GM12878 (cell line): ENCODE data around the gene GNLY. TPM values are rescaled to one million over a fixed set of nuclear protein-coding genes. Genes with fewer than 3 reads are reported as not detected.

Source experiments
- ATAC-seq: fragments of 200-7000 bp; cut with Tn5 transposase; 3 replicates; pipeline ENCODE4 v1.9.1; 2020; ENCODE audit warnings: mild to moderate bottlenecking, moderate library complexity
- BruUV-seq: library from RNA; stranded (reverse); fragments of 400-500 nt; replicated peaks from 2 replicates; lab custom pipeline; 2021; lab: Mats Ljungman, UMichigan
- CTCF ChIA-PET: fragments of 300-600 bp; sonication (Branson Sonifier 250); formaldehyde crosslinking; extraction: SDS; loops from one replicate; lab custom pipeline; 2021; ENCODE audit warnings: inconsistent platforms; lab: Yijun Ruan, JAX
- POLR2A ChIA-PET: fragments of 350-600 bp; formaldehyde crosslinking; extraction: SDS; loops from one replicate; lab custom pipeline; 2021; ENCODE audit warnings: inconsistent platforms; lab: Charles Lee
- RAD21 ChIA-PET: fragments of 300-600 bp; sonication (Branson Sonifier 250); formaldehyde crosslinking; loops from one replicate; lab custom pipeline; 2023; ENCODE audit warnings: antibody characterized with exemption; ENCODE audit not compliant: unreplicated experiment; lab: Charles Lee
- SMC1A ChIA-PET: fragments of 300-600 bp; sonication (Branson Sonifier 250); formaldehyde crosslinking; loops from one replicate; lab custom pipeline; 2023; ENCODE audit not compliant: unreplicated experiment, uncharacterized antibody; lab: Charles Lee
- DNase-seq: peaks from one replicate; pipeline ENCODE4 v3.0.0-alpha.2; 2011; ENCODE audit warnings: low read depth, low spot score
- FAIRE-seq: peaks from 3 replicates; lab custom pipeline; 2011; peaks lifted over from hg19 to GRCh38; lab: Jason Lieb, UNC
- H2AFZ ChIP-seq: 2 replicates; pipeline ENCODE4 v1.6.0; 2011; ENCODE audit warnings: low read depth, low read length, control low read depth; ENCODE audit not compliant: control insufficient read depth
- H3K27ac ChIP-seq: 2 replicates; pipeline ENCODE4 v1.5.1; 2011; ENCODE audit warnings: control low read depth; ENCODE audit not compliant: control insufficient read depth, insufficient read depth
- H3K27me3 ChIP-seq, 2 experiments: replicated peaks in 1 of 2; 2 replicates each; pipeline versions ENCODE4 v1.6.0 to v1.6.1; 2011; ENCODE audit warnings: low read length in 1 of 2; ENCODE audit not compliant: control insufficient read depth in 2 of 2, insufficient read depth in 2 of 2
- H3K36me3 ChIP-seq, 2 experiments: 2 replicates each; pipeline ENCODE4 v1.5.1; 2011; ENCODE audit warnings: low read length in 1 of 2; ENCODE audit not compliant: control insufficient read depth in 2 of 2, insufficient read depth in 2 of 2
- H3K4me1 ChIP-seq: 2 replicates; pipeline ENCODE4 v1.6.1; 2011; ENCODE audit warnings: mild to moderate bottlenecking, low read length, moderate library complexity, mixed read lengths; ENCODE audit not compliant: control insufficient read depth, insufficient read depth
- H3K4me2 ChIP-seq: 2 replicates; pipeline ENCODE4 v1.6.0; 2011; ENCODE audit warnings: control low read depth; ENCODE audit not compliant: control insufficient read depth, insufficient read depth
- H3K4me3 ChIP-seq: fragments of 200-600 bp; sonication (generic); 2 replicates; pipeline ENCODE4 v1.5.1; 2016
- H3K79me2 ChIP-seq: 2 replicates; pipeline ENCODE4 v1.6.0; 2011; ENCODE audit warnings: low read length; ENCODE audit not compliant: control insufficient read depth, insufficient read depth
- H3K9ac ChIP-seq: 2 replicates; pipeline ENCODE4 v1.8.0; 2011; ENCODE audit warnings: low read length, control low read depth, mixed read lengths; ENCODE audit not compliant: control insufficient read depth, insufficient read depth
- H3K9me3 ChIP-seq: replicated peaks from 3 replicates; pipeline ENCODE4 v1.5.1; 2011; ENCODE audit warnings: mild to moderate bottlenecking, low read length; ENCODE audit not compliant: control insufficient read depth, insufficient read depth
- H4K20me1 ChIP-seq: 2 replicates; pipeline ENCODE4 v1.6.0; 2011; ENCODE audit not compliant: control insufficient read depth, insufficient read depth
- CHD1 ChIP-seq: IDR thresholded peaks from 2 replicates; pipeline ENCODE4 v1.6.1; 2012; ENCODE audit warnings: low read depth, low read length, improper control_type of control experiment
- CREB1 ChIP-seq: IDR thresholded peaks from 2 replicates; pipeline ENCODE4 v1.6.1; 2012; ENCODE audit warnings: low read depth, mild to moderate bottlenecking, inconsistent platforms
- RAD21 ChIP-seq: IDR thresholded peaks from 2 replicates; pipeline ENCODE4 v1.6.1; 2011; ENCODE audit warnings: mild to moderate bottlenecking, low read depth, low read length, moderate library complexity; ENCODE audit not compliant: insufficient read depth
- RUNX3 ChIP-seq: IDR thresholded peaks from 2 replicates; pipeline ENCODE4 v1.6.1; 2012; ENCODE audit warnings: low read length, inconsistent platforms
- WGBS: methylation state at CpG from one replicate; pipeline ENCODE4 v1.1.6; 2016; ENCODE audit warnings: low lambda C conversion rate; ENCODE audit not compliant: insufficient replicate concordance, insufficient coverage; ENCODE audit errors: missing lambda C conversion rate; 5-methylcytosine and 5-hydroxymethylcytosine counted together
- in situ Hi-C: fragments of 300-500 bp; cut with MboI; formaldehyde crosslinking; loops from 9 replicates; pipeline ENCODE4 v1.14.3; 2018; ENCODE audit warnings: mixed read lengths
- intact Hi-C: fragments of 100-400 bp; cut with micrococcal nuclease; formaldehyde crosslinking; loops from one replicate; pipeline ENCODE4 v1.14.2; 2022; ENCODE audit not compliant: unreplicated experiment
- polyA plus RNA-seq, 11 experiments: library from polyadenylated mRNA; depleted of rRNA in 4 of 11; unstranded in 6 of 11; stranded (reverse) in 5 of 11; fragments of >200 nt; fragmentation: Nextera tagmentation in 4 of 11; fragmentation: Illumina TruSeq in 1 of 11; extraction: Ambion mirVana in 4 of 11; extraction: Trizol in 1 of 11; gene quantifications; 1 replicate in 1 of 11; 2 replicates in 10 of 11; pipeline versions ENCODE4 v1.2.1 to v1.2.3, GENCODE V29; 2011 to 2016; ENCODE audit warnings: inconsistent platforms in 2 of 11, missing spikeins in 2 of 11, low read depth in 1 of 11
- total RNA-seq, 4 experiments: library from RNA; depleted of rRNA in 3 of 4; stranded (reverse); fragments of >200 nt in 3 of 4; fragmentation: Illumina TruSeq in 1 of 4; extraction: Trizol in 1 of 4; gene quantifications; 2 replicates each; pipeline versions ENCODE4 v1.2.1 to v1.2.3, GENCODE V29; 2013 to 2021
- TF ChIP-seq, protein P1 (sequence below): IDR thresholded peaks from 2 replicates; pipeline ENCODE4 v1.6.1; 2012; ENCODE audit warnings: mild to moderate bottlenecking, low read depth, low read length

GNLY gene
- total and polyA plus RNA-seq, 10 of the 15 experiments (the other 5 are each of a cell fraction or from before 2014, with no cell fraction given) = 0.18 to 0.42 TPM; not detected in 8

DNA sequence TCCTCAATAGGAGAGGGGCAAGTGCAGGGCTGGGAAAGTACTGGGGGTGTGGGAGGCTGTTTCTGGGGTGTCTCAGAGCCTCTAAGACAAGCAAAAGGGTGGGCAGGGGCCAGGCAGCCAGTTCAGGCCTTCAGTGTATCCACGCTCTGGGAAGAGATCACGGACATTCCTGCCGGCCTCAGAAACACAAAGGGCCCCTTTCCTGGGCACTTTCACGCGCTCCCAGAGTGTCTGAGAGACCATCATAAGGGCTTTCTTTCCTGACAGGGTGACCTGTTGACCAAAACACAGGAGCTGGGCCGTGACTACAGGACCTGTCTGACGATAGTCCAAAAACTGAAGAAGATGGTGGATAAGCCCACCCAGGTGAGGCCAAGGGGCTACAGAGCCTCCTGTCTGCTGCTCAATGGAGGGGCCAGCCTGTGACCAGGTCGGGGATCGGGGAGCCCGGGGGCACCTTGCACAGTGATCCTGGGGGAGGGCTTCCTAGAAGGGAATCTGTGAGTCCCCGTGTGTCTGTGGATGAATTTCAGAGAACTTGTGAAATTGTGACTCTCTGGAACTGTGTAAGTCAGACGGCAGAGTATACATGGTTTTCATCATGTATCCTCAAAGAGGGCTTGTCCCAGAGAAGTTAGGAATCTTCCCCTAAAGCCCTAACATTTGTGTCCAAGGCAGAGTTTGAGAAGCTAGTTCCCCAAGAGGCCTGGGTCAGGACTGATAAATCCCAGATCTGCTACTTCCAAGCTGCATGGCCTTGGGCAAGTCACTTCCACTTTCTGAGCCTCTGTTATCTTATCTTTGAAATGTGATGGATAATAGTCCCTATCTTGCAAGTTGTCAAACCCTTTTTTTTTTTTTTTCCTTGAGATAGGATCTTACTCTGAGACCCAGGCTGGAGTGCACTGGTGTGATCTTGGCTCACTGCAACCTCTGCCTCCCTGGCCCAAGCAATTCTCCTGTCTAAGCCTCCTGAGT, 1.8 kb downstream of the GNLY start:
- no peak for DNase-seq
- Histone ChIP-seq H3K27ac (no peak overlapping the region), H3K36me3 (no peaks in the 10 kb centered on the region), H2AFZ (no peak overlapping the region), H3K9me3 (no peaks in the 10 kb centered on the region), H3K27me3 (no peaks in the 10 kb centered on the region), H3K79me2 (no peaks in the 10 kb centered on the region), H3K4me1 (no peaks in the 10 kb centered on the region), H4K20me1 (no peaks in the 10 kb centered on the region), H3K4me3 (no peak overlapping the region), H3K4me2 (no peak overlapping the region), H3K9ac (no peak overlapping the region)
- BruUV-seq = no TSS peak
- TF ChIP-seq CREB1 = no peak
- TF ChIP-seq, protein P1, sequence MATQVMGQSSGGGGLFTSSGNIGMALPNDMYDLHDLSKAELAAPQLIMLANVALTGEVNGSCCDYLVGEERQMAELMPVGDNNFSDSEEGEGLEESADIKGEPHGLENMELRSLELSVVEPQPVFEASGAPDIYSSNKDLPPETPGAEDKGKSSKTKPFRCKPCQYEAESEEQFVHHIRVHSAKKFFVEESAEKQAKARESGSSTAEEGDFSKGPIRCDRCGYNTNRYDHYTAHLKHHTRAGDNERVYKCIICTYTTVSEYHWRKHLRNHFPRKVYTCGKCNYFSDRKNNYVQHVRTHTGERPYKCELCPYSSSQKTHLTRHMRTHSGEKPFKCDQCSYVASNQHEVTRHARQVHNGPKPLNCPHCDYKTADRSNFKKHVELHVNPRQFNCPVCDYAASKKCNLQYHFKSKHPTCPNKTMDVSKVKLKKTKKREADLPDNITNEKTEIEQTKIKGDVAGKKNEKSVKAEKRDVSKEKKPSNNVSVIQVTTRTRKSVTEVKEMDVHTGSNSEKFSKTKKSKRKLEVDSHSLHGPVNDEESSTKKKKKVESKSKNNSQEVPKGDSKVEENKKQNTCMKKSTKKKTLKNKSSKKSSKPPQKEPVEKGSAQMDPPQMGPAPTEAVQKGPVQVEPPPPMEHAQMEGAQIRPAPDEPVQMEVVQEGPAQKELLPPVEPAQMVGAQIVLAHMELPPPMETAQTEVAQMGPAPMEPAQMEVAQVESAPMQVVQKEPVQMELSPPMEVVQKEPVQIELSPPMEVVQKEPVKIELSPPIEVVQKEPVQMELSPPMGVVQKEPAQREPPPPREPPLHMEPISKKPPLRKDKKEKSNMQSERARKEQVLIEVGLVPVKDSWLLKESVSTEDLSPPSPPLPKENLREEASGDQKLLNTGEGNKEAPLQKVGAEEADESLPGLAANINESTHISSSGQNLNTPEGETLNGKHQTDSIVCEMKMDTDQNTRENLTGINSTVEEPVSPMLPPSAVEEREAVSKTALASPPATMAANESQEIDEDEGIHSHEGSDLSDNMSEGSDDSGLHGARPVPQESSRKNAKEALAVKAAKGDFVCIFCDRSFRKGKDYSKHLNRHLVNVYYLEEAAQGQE = no peak
- no peak for TF ChIP-seq RAD21
- TF ChIP-seq RUNX3 = no peak
- TF ChIP-seq CHD1 = no peak
- no peak for FAIRE-seq
- POLR2A ChIA-PET = no interaction called here
- in situ Hi-C loops = no loop called here
- no peak for ATAC-seq
- WGBS = 22% methylated on average over 12 of the region's 12 CpGs
- intact Hi-C loops = no loop called here
- CTCF ChIA-PET = interaction anchor here (0.9 to 4.3 kb wide), 5 partner anchors 11 to 118 kb away, joined by 3 to 21 read pairs (median 4); no protein-coding TSS in a partner anchor
- SMC1A ChIA-PET = interaction anchor here (0.7 to 2.3 kb wide), 5 partner anchors 9 to 118 kb away, joined by 3 to 8 read pairs (median 4); no protein-coding TSS in a partner anchor
- RAD21 ChIA-PET = no interaction called here
